ENCODE measurements around the gene HOXA1.

DNA sequence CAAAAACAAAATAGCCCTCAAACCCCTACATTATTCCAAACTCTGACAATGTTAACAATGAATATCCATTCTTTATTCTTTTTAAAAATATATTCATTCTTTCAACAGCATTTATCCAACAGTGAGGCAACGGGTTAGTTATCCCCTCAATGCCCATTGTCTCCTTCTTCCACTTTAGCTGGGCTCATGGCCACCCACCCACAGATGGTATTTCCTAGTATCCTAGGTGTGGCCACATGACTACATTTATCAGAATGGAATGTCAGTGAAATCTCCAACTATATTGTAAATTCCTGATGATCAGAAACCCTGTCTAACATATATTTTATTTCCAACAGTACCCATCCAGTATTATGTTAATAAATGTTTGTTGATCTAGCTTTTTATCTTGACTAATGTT lies 13.6 kb downstream of the HOXA1 start:
- TF ChIP-seq, protein P1, sequence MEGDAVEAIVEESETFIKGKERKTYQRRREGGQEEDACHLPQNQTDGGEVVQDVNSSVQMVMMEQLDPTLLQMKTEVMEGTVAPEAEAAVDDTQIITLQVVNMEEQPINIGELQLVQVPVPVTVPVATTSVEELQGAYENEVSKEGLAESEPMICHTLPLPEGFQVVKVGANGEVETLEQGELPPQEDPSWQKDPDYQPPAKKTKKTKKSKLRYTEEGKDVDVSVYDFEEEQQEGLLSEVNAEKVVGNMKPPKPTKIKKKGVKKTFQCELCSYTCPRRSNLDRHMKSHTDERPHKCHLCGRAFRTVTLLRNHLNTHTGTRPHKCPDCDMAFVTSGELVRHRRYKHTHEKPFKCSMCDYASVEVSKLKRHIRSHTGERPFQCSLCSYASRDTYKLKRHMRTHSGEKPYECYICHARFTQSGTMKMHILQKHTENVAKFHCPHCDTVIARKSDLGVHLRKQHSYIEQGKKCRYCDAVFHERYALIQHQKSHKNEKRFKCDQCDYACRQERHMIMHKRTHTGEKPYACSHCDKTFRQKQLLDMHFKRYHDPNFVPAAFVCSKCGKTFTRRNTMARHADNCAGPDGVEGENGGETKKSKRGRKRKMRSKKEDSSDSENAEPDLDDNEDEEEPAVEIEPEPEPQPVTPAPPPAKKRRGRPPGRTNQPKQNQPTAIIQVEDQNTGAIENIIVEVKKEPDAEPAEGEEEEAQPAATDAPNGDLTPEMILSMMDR (IDR thresholded peaks at IDR 0.05) = no peak
- no peak for TF ChIP-seq ZFX (IDR thresholded peaks at IDR 0.05; ENCODE audit: borderline replicate concordance)
